Upper lobe of right lung (tissue), 1 donor: Measurements from ENCODE around the gene HYCC1. TPM values are rescaled to one million over a fixed set of nuclear protein-coding genes. Genes with fewer than 3 reads are reported as not detected.

ENCODE experiments used
- ATAC-seq: fragments of 200-7000 bp; cut with Tn5 transposase; one replicate; pipeline ENCODE4 v1.9.1; 2020; ENCODE audit warnings: mild to moderate bottlenecking, moderate library complexity
- DNase-seq: peaks from one replicate; pipeline ENCODE4 v3.0.0-alpha.2; 2020
- H3K27ac ChIP-seq: fragments of 200-600 bp; one replicate; pipeline ENCODE4 v1.8.0; 2022
- H3K27me3 ChIP-seq: fragments of 200-600 bp; one replicate; pipeline ENCODE4 v1.8.0; 2022; ENCODE audit warnings: mild to moderate bottlenecking
- H3K36me3 ChIP-seq: fragments of 200-600 bp; one replicate; pipeline ENCODE4 v1.8.0; 2022
- H3K4me1 ChIP-seq: fragments of 200-600 bp; one replicate; pipeline ENCODE4 v1.8.0; 2022
- H3K4me3 ChIP-seq: fragments of 200-600 bp; one replicate; pipeline ENCODE4 v1.8.0; 2022; ENCODE audit warnings: mild to moderate bottlenecking
- H3K9me3 ChIP-seq: fragments of 200-600 bp; one replicate; pipeline ENCODE4 v1.8.0; 2022
- intact Hi-C: fragments of 100-400 bp; cut with DNase I; formaldehyde crosslinking; loops from one replicate; pipeline ENCODE4 v1.11.0; 2022
- total RNA-seq: library from RNA; stranded (reverse); fragmentation: NEBNext Ultra II Directional; extraction: Animal tissue kit (Norgen Biotek cat#: 25700); gene quantifications from one replicate; pipeline ENCODE4 v1.2.1, GENCODE V29; 2021
- TF ChIP-seq, protein P1 (sequence below): fragments of 200-600 bp; IDR thresholded peaks from one replicate; pipeline ENCODE4 v1.8.0; 2022; ENCODE audit warnings: antibody characterized with exemption
- donor health status: DM: no; HTN: yes; CAD: no; lungs with severe emphysema.

HYCC1 gene
- total RNA-seq, 1 donor from 2014 or later: 47.7 TPM

DNA sequence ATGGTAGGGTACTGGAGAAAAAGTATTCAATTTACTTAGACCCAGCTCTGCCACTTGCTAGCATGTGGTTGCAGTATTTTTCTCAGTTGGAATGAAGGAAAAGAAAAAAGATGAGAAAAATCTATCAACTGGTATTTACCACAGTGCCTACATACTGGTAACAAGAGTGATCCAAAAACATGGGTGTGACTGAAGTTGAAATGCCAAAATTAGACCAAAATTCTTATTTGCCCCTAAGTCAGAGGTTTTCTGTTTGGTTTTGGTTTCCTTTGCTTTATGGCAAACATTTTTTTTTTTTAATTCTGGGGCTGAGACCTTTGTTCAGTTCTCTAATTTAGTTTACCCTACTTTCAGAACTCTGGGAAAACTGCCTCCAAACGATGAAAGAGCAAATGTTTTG lies 12.3 kb downstream of the HYCC1 start:
- H3K27me3 ChIP-seq: no peaks in the 10 kb centered on the region
- TF ChIP-seq, protein P1, sequence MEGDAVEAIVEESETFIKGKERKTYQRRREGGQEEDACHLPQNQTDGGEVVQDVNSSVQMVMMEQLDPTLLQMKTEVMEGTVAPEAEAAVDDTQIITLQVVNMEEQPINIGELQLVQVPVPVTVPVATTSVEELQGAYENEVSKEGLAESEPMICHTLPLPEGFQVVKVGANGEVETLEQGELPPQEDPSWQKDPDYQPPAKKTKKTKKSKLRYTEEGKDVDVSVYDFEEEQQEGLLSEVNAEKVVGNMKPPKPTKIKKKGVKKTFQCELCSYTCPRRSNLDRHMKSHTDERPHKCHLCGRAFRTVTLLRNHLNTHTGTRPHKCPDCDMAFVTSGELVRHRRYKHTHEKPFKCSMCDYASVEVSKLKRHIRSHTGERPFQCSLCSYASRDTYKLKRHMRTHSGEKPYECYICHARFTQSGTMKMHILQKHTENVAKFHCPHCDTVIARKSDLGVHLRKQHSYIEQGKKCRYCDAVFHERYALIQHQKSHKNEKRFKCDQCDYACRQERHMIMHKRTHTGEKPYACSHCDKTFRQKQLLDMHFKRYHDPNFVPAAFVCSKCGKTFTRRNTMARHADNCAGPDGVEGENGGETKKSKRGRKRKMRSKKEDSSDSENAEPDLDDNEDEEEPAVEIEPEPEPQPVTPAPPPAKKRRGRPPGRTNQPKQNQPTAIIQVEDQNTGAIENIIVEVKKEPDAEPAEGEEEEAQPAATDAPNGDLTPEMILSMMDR: no peak
- no peaks in the 10 kb centered on the region for H3K36me3 ChIP-seq
- intact Hi-C loops: no loop called here
- DNase-seq: no peak
- H3K4me1 ChIP-seq: peaks cover 4% of the 10 kb centered on the region
- H3K9me3 ChIP-seq: no peaks in the 10 kb centered on the region
- no peak for ATAC-seq
- no peak overlapping the region for H3K27ac ChIP-seq
- no peak overlapping the region for H3K4me3 ChIP-seq

DNA sequence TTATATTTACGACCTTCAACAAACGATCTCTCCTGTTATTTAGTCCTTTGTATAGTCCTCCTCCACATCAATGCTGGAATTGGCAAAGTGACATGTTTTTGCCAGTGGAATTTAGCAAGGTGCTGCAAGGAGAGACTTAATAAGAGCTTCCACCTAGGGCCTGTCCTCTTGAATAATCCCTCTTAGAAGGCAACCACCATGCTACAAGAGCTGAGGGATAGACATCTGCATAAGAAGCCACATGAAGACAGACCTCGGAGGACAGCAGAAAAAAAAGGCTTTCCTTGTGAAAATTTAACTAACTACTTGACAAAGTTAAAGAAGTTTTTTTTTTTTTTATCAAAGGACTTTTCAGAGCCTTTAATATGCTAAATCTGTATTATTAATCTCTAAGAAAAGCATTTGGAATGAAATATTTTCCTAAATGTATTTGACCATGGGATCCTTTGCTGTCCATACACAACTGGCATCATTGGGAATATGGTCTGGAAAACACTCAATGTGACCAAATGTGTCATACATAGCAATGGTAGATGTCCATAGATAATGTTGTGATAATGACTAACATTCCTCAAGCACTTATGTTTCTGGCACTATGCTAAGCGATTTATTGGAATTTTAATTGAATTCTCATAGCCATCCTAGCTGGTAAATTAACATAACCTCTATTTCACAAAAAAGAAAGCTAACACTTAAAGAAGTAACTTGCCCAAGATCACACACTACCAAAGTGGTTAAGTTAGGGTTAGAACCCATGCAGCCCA lies 13.2 kb downstream of the HYCC1 start:
- intact Hi-C loops: no loop called here
- H3K36me3 ChIP-seq: no peaks in the 10 kb centered on the region
- H3K9me3 ChIP-seq: no peaks in the 10 kb centered on the region
- peaks cover 4% of the 10 kb centered on the region for H3K4me1 ChIP-seq
- no peak overlapping the region for H3K27ac ChIP-seq
- ATAC-seq (no peak), DNase-seq (no peak)
- no peaks in the 10 kb centered on the region for H3K27me3 ChIP-seq
- H3K4me3 ChIP-seq: no peak overlapping the region
- TF ChIP-seq, protein P1: no peak

DNA sequence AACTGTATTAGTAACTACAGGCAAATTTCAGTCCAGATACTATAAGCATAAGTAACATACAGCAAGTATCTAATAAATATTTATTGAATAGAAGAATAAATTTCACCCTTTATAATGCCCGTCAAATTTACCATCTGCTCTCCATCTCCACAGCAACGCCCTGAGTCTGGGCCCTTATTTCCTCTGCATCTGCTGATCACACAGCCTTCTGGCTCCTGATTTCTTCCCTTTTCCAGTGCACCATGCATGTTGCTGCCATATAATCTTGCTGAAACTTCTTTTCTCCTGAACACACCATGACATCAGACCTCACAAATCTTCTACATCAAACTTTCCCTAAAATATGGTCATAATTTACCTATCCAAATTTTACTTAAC lies 15.4 kb downstream of the HYCC1 start:
- intact Hi-C loops: no loop called here
- H3K4me1 ChIP-seq: peaks cover 4% of the 10 kb centered on the region

DNA sequence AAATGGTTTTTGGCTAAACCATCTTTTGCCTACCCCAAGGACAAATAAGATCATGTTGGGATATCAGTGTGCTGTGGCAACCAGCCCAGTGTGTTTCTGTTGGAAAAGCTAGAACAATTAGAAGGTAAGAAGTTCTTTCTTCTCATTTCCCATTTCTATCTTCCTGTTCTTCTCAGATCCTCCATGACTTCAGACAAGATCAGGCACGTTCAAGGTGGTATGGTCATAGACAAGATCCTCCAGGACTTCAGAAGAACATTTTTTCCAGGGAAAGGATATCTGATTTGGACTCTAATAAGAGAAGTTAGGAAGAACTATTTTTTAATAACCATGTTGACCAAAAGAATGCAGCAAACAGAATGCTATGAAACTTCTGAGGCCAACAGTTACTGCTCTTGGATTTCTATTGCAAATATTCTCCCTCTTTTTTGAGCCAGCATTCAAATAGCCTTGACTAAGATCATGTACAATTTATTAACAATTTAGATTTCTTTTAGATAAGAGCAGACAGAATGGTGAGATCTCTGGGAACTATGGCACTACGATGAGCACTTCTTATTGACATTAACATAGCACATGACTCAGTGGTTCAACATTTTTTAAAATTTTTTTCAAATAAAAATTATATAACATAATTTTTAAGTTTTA lies 15.9 kb downstream of the HYCC1 start:
- no peak overlapping the region for H3K27ac ChIP-seq
- H3K4me3 ChIP-seq: no peak overlapping the region
- H3K36me3 ChIP-seq: no peaks in the 10 kb centered on the region
- TF ChIP-seq, protein P1: no peak
- DNase-seq (no peak), ATAC-seq (no peak)
- peaks cover 4% of the 10 kb centered on the region for H3K4me1 ChIP-seq
- intact Hi-C loops: no loop called here
- no peaks in the 10 kb centered on the region for H3K9me3 ChIP-seq
- no peaks in the 10 kb centered on the region for H3K27me3 ChIP-seq

More for the DNA sequence above, 15.4 kb downstream of the HYCC1 start:
- DNase-seq: no peak
- H3K27ac ChIP-seq: no peak overlapping the region
- TF ChIP-seq, protein P1: no peak
- H3K36me3 ChIP-seq: no peaks in the 10 kb centered on the region
- no peak overlapping the region for H3K4me3 ChIP-seq
- no peaks in the 10 kb centered on the region for H3K9me3 ChIP-seq
- no peak for ATAC-seq
- no peaks in the 10 kb centered on the region for H3K27me3 ChIP-seq

DNA sequence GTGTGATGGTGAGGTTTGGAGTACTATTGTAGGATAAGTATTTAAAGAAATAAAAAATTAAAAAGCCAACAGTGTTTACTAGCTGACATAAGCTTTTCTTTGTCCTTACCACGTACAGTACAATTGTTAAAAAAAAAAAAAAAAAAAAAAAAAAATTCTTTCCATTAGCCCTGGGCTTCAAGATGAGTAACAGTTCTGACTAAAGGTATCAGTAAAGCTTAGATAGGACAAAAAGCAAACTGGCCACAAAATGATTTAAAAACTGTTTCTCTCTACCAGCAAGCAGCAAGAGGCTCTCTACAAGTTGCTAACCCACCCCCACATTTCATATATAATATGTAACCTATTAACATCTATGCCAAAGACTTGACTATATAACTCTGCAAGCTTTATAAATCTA lies 17.5 kb downstream of the HYCC1 start:
- intact Hi-C loops: no loop called here
- Histone ChIP-seq H3K9me3 (no peaks in the 10 kb centered on the region), H3K27ac (no peak overlapping the region), H3K27me3 (no peaks in the 10 kb centered on the region), H3K36me3 (no peaks in the 10 kb centered on the region), H3K4me1 (peaks cover 4% of the 10 kb centered on the region), H3K4me3 (no peak overlapping the region)
- TF ChIP-seq, protein P1: no peak
- no peak for DNase-seq
- ATAC-seq: no peak
